B cell (primary cell): ENCODE results near the gene CDH13. TPM values are rescaled to one million over a fixed set of nuclear protein-coding genes. Genes with fewer than 3 reads are reported as not detected.

ENCODE experiments used
- ATAC-seq: fragments of 200-7000 bp; cut with Tn5 transposase; one replicate; pipeline ENCODE4 v1.10.0; 2021; ENCODE audit warnings: low read depth, mild to moderate bottlenecking, moderate number of reproducible peaks, moderate library complexity
- CTCF ChIA-PET: fragments of 350-600 bp; sonication (Branson Sonifier 250); formaldehyde crosslinking; loops from one replicate; lab custom pipeline; 2021; ENCODE audit warnings: antibody characterized with exemption, inconsistent platforms; lab: Charles Lee
- POLR2A ChIA-PET: fragments of 350-600 bp; sonication (Branson Sonifier 250); formaldehyde crosslinking; loops from one replicate; lab custom pipeline; 2021; ENCODE audit warnings: antibody characterized with exemption; lab: Charles Lee
- DNase-seq: peaks from one replicate; pipeline ENCODE4 v3.0.0; 2013
- H2AFZ ChIP-seq: 2 replicates; pipeline ENCODE4 v1.6.1; 2012; ENCODE audit warnings: mild to moderate bottlenecking, low read depth, low read length; ENCODE audit not compliant: insufficient read depth, poor library complexity, severe bottlenecking
- H3K27ac ChIP-seq, 2 donors: 1 replicate in 1 of 2; 2 replicates in 1 of 2; pipeline ENCODE4 v1.5.1; 2012 to 2013; ENCODE audit warnings: low read length in 2 of 2, mild to moderate bottlenecking in 2 of 2, moderate library complexity in 1 of 2
- H3K27me3 ChIP-seq, 4 experiments: fragments of 200-600 bp in 1 of 4; sonication (generic) in 1 of 4; replicated peaks in 1 of 4; 1 replicate in 2 of 4; 2 replicates in 2 of 4; pipeline versions ENCODE4 v1.6.1 to v1.7.0; 2013 to 2016; ENCODE audit warnings: low read length in 3 of 4, mild to moderate bottlenecking in 2 of 4, mixed read lengths in 1 of 4, moderate library complexity in 1 of 4; ENCODE audit not compliant: insufficient read depth in 4 of 4, control insufficient read depth in 3 of 4; ENCODE audit errors: control extremely low read depth in 1 of 4
- H3K36me3 ChIP-seq, 2 experiments: replicated peaks in 1 of 2; 1 replicate in 1 of 2; 2 replicates in 1 of 2; pipeline versions ENCODE4 v1.6.1 to v1.7.1; 2013; ENCODE audit warnings: low read length in 1 of 2; ENCODE audit not compliant: insufficient read depth in 2 of 2, control insufficient read depth in 1 of 2; ENCODE audit errors: control extremely low read depth in 1 of 2, extremely low read depth in 1 of 2
- H3K4me1 ChIP-seq, 2 donors: fragments of 200-600 bp in 1 of 2; sonication (generic) in 1 of 2; 1 replicate in 1 of 2; 2 replicates in 1 of 2; pipeline versions ENCODE4 v1.5.1 to v1.6.1; 2013 to 2017; ENCODE audit warnings: low read length in 2 of 2; ENCODE audit not compliant: control insufficient read depth in 2 of 2, insufficient read depth in 2 of 2
- H3K4me2 ChIP-seq: replicated peaks from 2 replicates; pipeline ENCODE3; 2012; ENCODE audit warnings: mild to moderate bottlenecking, low read depth, low read length; ENCODE audit not compliant: poor library complexity, severe bottlenecking
- H3K4me3 ChIP-seq, 5 experiments: fragments of 200-600 bp in 1 of 5; sonication (generic) in 1 of 5; 1 replicate in 3 of 5; 2 replicates in 2 of 5; pipeline versions ENCODE4 v1.5.1 to v1.7.0; 2011 to 2016; ENCODE audit warnings: low read length in 4 of 5, mild to moderate bottlenecking in 4 of 5, low read depth in 2 of 5, control low read depth in 1 of 5, moderate library complexity in 1 of 5; ENCODE audit not compliant: insufficient read depth in 1 of 5; ENCODE audit errors: control extremely low read depth in 1 of 5, extremely low read depth in 1 of 5
- H3K79me2 ChIP-seq: fragments of 200-600 bp; sonication (generic); one replicate; pipeline ENCODE4 v1.6.0; 2016; ENCODE audit warnings: low read length; ENCODE audit not compliant: control insufficient read depth, insufficient read depth
- H3K9ac ChIP-seq: fragments of 200-600 bp; sonication (generic); 2 replicates; pipeline ENCODE4 v1.6.1; 2017; ENCODE audit warnings: mild to moderate bottlenecking, low read length, moderate library complexity
- H3K9me3 ChIP-seq, 3 donors: one replicate each; pipeline versions ENCODE4 v1.6.1 to v1.7.1; 2013; ENCODE audit warnings: low read length in 2 of 3; ENCODE audit not compliant: control insufficient read depth in 2 of 3, insufficient read depth in 1 of 3; ENCODE audit errors: control extremely low read depth in 1 of 3
- H4K20me1 ChIP-seq: 2 replicates; pipeline ENCODE4 v1.6.0; 2012; ENCODE audit warnings: mild to moderate bottlenecking, low read length; ENCODE audit not compliant: insufficient read depth, control insufficient read depth, poor library complexity, severe bottlenecking
- H3K27ac Mint-ChIP-seq: one replicate; pipeline ENCODE4 v1.8.0; 2021; ENCODE audit warnings: mixed read lengths
- H3K27me3 Mint-ChIP-seq: one replicate; pipeline ENCODE4 v1.8.0; 2021; ENCODE audit warnings: mixed read lengths
- H3K4me1 Mint-ChIP-seq: one replicate; pipeline ENCODE4 v1.8.0; 2021; ENCODE audit warnings: mixed read lengths
- H3K4me3 Mint-ChIP-seq: one replicate; pipeline ENCODE4 v1.8.0; 2021; ENCODE audit warnings: mixed read lengths
- H3K9me3 Mint-ChIP-seq: one replicate; pipeline ENCODE4 v1.8.0; 2022; ENCODE audit warnings: mixed read lengths; ENCODE audit not compliant: insufficient read depth
- EZH2 ChIP-seq: IDR thresholded peaks from 2 replicates; pipeline ENCODE4 v1.6.1; 2012; ENCODE audit warnings: borderline replicate concordance, low read depth, mild to moderate bottlenecking, moderate library complexity, low read length; ENCODE audit not compliant: insufficient read depth, poor library complexity, severe bottlenecking
- WGBS: methylation state at CpG from one replicate; pipeline ENCODE4 v1.1.5; 2013; ENCODE audit warnings: missing lambda C conversion rate; ENCODE audit not compliant: insufficient coverage; 5-methylcytosine and 5-hydroxymethylcytosine counted together
- intact Hi-C: fragments of 100-400 bp; cut with micrococcal nuclease; formaldehyde crosslinking; loops from one replicate; pipeline ENCODE4 v1.10.0; 2022
- polyA plus RNA-seq: library from polyadenylated mRNA; depleted of rRNA; stranded (reverse); fragments of >200 nt; gene quantifications from 2 replicates; pipeline ENCODE4 v1.2.3, GENCODE V29; 2012
- total RNA-seq, 2 donors: library from RNA; stranded (reverse); fragments of 120-200 nt in 1 of 2; gene quantifications; 1 replicate in 1 of 2; 2 replicates in 1 of 2; pipeline versions ENCODE4 v1.2.3 to v1.2.4, GENCODE V29; 2013 to 2022
- TF ChIP-seq, protein P1 (sequence below): fragments of 200-600 bp; IDR thresholded peaks from one replicate; pipeline ENCODE4 v1.8.0; 2022; ENCODE audit warnings: antibody characterized with exemption, mild to moderate bottlenecking

The CDH13 gene
- total and polyA plus RNA-seq, 2 donors (not counting 1 experiment from before 2014, with no cell fraction given) = not detected

DNA sequence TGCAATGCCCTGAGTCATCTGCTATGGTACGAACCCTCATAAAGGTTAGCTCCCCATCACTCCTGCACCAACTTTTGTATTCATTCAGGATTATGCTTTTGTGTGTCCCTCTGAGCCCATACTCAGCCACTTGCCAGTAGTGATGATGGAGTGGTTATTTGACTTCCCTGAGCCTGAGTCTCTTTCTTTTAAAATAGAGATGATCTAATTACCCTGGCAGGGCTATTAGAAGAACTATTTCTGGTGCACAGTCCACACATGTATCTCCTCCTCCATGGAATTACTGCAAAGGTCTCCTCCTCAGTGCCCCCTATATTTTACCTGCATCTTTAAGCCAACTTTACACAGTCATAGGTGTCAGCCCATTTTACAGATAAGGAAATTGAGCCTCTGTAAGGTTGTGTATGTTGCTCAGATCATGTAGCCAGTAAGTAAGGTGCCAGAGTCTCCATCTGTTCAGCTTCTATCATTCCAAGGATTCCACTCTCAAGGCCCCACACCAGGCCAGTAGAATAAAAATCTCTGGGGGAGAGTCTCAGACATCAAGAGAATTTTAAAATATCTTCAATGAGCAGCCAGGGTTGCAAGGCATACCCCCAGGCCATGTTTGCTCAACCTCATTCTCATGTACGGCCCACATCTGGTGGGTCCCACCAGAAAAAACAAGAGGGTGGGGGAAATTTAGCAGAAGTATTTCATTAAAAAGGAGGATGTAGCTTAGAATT is 847.3 kb downstream of the CDH13 start:
- ATAC-seq (no peak), DNase-seq (no peak)
- no peak for TF ChIP-seq EZH2
- TF ChIP-seq, protein P1, sequence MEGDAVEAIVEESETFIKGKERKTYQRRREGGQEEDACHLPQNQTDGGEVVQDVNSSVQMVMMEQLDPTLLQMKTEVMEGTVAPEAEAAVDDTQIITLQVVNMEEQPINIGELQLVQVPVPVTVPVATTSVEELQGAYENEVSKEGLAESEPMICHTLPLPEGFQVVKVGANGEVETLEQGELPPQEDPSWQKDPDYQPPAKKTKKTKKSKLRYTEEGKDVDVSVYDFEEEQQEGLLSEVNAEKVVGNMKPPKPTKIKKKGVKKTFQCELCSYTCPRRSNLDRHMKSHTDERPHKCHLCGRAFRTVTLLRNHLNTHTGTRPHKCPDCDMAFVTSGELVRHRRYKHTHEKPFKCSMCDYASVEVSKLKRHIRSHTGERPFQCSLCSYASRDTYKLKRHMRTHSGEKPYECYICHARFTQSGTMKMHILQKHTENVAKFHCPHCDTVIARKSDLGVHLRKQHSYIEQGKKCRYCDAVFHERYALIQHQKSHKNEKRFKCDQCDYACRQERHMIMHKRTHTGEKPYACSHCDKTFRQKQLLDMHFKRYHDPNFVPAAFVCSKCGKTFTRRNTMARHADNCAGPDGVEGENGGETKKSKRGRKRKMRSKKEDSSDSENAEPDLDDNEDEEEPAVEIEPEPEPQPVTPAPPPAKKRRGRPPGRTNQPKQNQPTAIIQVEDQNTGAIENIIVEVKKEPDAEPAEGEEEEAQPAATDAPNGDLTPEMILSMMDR = no peak
- no peaks in the 10 kb centered on the region for H3K27me3 ChIP-seq
- no peaks in the 10 kb centered on the region for H3K36me3 ChIP-seq
- H3K9me3 Mint-ChIP-seq = no peaks in the 10 kb centered on the region
- peaks cover 4% of the 10 kb centered on the region for H3K27me3 Mint-ChIP-seq
- 100% methylated on average over 1 of the region's 2 CpGs for WGBS
- H2AFZ ChIP-seq = no peak overlapping the region
- H3K79me2 ChIP-seq = no peaks in the 10 kb centered on the region
- no peak overlapping the region for H3K4me2 ChIP-seq
- POLR2A ChIA-PET = no interaction called here
- H4K20me1 ChIP-seq = no peaks in the 10 kb centered on the region
- no peaks in the 10 kb centered on the region for H3K9me3 ChIP-seq
- no peak overlapping the region for H3K27ac Mint-ChIP-seq
- CTCF ChIA-PET = no interaction called here
- H3K4me1 ChIP-seq = no peaks in the 10 kb centered on the region
- H3K27ac ChIP-seq = no peak overlapping the region
- no peaks in the 10 kb centered on the region for H3K4me1 Mint-ChIP-seq
- intact Hi-C loops = no loop called here
- H3K4me3 ChIP-seq = no peak overlapping the region
- H3K9ac ChIP-seq = no peak overlapping the region
- no peak overlapping the region for H3K4me3 Mint-ChIP-seq

DNA sequence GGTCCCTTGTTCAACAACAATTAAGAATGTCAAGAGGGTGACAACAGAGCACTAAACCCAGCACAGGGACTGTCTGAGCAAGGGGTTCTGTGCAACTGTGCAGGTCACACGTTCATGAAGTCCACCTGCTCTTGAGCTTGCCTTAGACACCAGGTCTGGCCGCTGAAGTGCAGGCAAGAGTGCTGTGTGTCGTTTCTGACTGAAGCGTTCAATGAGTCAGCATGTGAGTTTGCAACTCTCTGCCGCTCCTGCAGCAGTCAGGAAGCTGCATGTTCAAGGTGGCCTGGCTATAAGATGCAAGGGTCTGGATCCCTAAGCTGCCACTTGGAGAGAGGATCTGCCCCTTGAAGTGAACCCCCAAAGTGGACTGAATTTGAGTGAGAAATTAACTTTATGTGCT is 848.3 kb downstream of the CDH13 start:
- Histone ChIP-seq H3K79me2 (no peaks in the 10 kb centered on the region), H2AFZ (no peak overlapping the region), H3K4me3 (no peak overlapping the region), H3K9ac (no peak overlapping the region), H3K9me3 (no peaks in the 10 kb centered on the region), H3K36me3 (no peaks in the 10 kb centered on the region), H3K27me3 (no peaks in the 10 kb centered on the region), H4K20me1 (no peaks in the 10 kb centered on the region), H3K27ac (no peak overlapping the region), H3K4me2 (no peak overlapping the region), H3K4me1 (no peaks in the 10 kb centered on the region)
- H3K27ac Mint-ChIP-seq = no peak overlapping the region
- 65% methylated on average over 5 of the region's 5 CpGs for WGBS
- ChIA-PET POLR2A (no interaction called here), CTCF (no interaction called here)
- peaks cover 4% of the 10 kb centered on the region for H3K27me3 Mint-ChIP-seq
- TF ChIP-seq, protein P1 = no peak
- TF ChIP-seq EZH2 = no peak
- no peak overlapping the region for H3K4me3 Mint-ChIP-seq
- no peaks in the 10 kb centered on the region for H3K9me3 Mint-ChIP-seq
- no peaks in the 10 kb centered on the region for H3K4me1 Mint-ChIP-seq
- intact Hi-C loops = no loop called here
- ATAC-seq (no peak), DNase-seq (no peak)
